SU-DHL-6 (cell line): ENCODE measurements around the gene RBM15.

Experiments
- H2AFZ ChIP-seq: fragments of 200-600 bp; sonication (generic); 2 replicates; pipeline ENCODE4 v1.6.1; 2014; ENCODE audit warnings: low read depth, mild to moderate bottlenecking, moderate library complexity, mixed read lengths, antibody characterized with exemption, low read length; ENCODE audit not compliant: severe bottlenecking
- H3F3A ChIP-seq: fragments of 200-600 bp; shearing (Covaris generic); 2 replicates; pipeline ENCODE4 v1.6.0; 2016; ENCODE audit warnings: antibody characterized with exemption, mild to moderate bottlenecking; ENCODE audit not compliant: insufficient read depth
- H3K27ac ChIP-seq: fragments of 200-600 bp; sonication (generic); 2 replicates; pipeline ENCODE4 v1.5.1; 2016; ENCODE audit warnings: low read depth, mild to moderate bottlenecking, low read length, moderate library complexity, mixed read lengths
- H3K27me3 ChIP-seq: fragments of 200-600 bp; sonication (generic), shearing (Covaris generic); 2 replicates; pipeline ENCODE4 v1.6.0; 2014; ENCODE audit warnings: mild to moderate bottlenecking, low read length
- H3K36me3 ChIP-seq: fragments of 200-600 bp; sonication (generic); 2 replicates; pipeline ENCODE4 v1.6.1; 2014; ENCODE audit warnings: mild to moderate bottlenecking, low read length, mixed read lengths
- H3K4me2 ChIP-seq: fragments of 300-600, 200-600 bp; shearing (Covaris generic), sonication (generic); 2 replicates; pipeline ENCODE4 v1.6.0; 2014; ENCODE audit warnings: low read length, low read depth, mild to moderate bottlenecking; ENCODE audit not compliant: poor library complexity, severe bottlenecking
- H3K4me3 ChIP-seq: fragments of 200-600 bp; sonication (generic); 2 replicates; pipeline ENCODE4 v1.5.1; 2014; ENCODE audit warnings: antibody characterized with exemption, low read length, mild to moderate bottlenecking, mixed read lengths; ENCODE audit not compliant: insufficient read depth, poor library complexity, severe bottlenecking
- H3K79me2 ChIP-seq: fragments of 200-600 bp; sonication (generic); 2 replicates; pipeline ENCODE4 v1.6.1; 2014; ENCODE audit warnings: mild to moderate bottlenecking, low read length, moderate library complexity; ENCODE audit not compliant: insufficient read depth
- H3K9ac ChIP-seq: fragments of 200-600 bp; sonication (generic); 2 replicates; pipeline ENCODE4 v1.7.0; 2014; ENCODE audit warnings: mild to moderate bottlenecking, low read length
- H3K9me2 ChIP-seq: fragments of 200-600 bp; sonication (generic); replicated peaks from 2 replicates; pipeline ENCODE4 v1.6.1; 2014; ENCODE audit warnings: low read length; ENCODE audit not compliant: insufficient read depth
- H3K9me3 ChIP-seq: fragments of 200-600 bp; sonication (generic); 2 replicates; pipeline ENCODE4 v1.6.1; 2014; ENCODE audit warnings: low read length, mixed read lengths; ENCODE audit not compliant: insufficient read depth
- H4K20me1 ChIP-seq: fragments of 200-600 bp; sonication (generic); 2 replicates; pipeline ENCODE4 v1.6.1; 2014; ENCODE audit warnings: low read depth, mild to moderate bottlenecking, antibody characterized with exemption, low read length, moderate library complexity, mixed read lengths
- EZH2phosphoT487 ChIP-seq: fragments of 200-600 bp; sonication (generic), shearing (Covaris generic); conservative IDR thresholded peaks from 2 replicates; pipeline ENCODE4 v1.6.1; 2018; ENCODE audit warnings: mild to moderate bottlenecking, antibody characterized with exemption, low read length, moderate library complexity, mixed read lengths
- TF ChIP-seq, protein P1 (sequence below): fragments of 200-600 bp; sonication (generic); IDR thresholded peaks from one replicate; pipeline ENCODE4 v1.5.1; 2017; ENCODE audit warnings: antibody characterized with exemption, mild to moderate bottlenecking, low read length, moderate library complexity; ENCODE audit not compliant: insufficient read depth, poor library complexity, severe bottlenecking

The RBM15 gene

DNA sequence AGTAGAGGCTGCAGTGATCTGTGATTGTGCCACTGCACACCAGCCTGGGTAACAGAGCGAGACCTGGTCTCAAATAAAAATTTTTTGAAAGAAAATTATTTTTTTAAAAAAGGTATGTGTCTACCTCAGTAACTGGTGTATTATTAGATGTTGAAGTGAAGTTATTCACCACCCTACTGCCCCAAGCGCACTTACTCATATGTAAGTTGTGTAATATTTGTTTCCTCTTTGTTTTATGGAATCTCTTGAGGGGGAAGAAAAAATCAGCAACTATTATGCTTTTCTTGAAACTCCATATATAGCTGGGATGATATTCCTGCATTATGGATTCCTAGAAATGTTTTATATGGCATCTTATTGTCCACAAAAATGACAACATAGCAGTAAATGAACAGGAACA lies 21.3 kb downstream of the RBM15 start:
- Histone ChIP-seq H3K4me3 (no peak overlapping the region), H3K4me2 (no peak overlapping the region), H3K9me2 (no peaks in the 10 kb centered on the region), H3K27ac (no peak overlapping the region), H3K79me2 (peaks cover 100% of the 10 kb centered on the region), H2AFZ (no peak overlapping the region), H3K36me3 (peaks cover 56% of the 10 kb centered on the region), H3K9me3 (no peaks in the 10 kb centered on the region), H3F3A (no peaks in the 10 kb centered on the region; the same call in none of the 2 replicates), H3K9ac (no peak overlapping the region), H3K27me3 (no peaks in the 10 kb centered on the region), H4K20me1 (peaks cover 44% of the 10 kb centered on the region)
- TF ChIP-seq, protein P1, sequence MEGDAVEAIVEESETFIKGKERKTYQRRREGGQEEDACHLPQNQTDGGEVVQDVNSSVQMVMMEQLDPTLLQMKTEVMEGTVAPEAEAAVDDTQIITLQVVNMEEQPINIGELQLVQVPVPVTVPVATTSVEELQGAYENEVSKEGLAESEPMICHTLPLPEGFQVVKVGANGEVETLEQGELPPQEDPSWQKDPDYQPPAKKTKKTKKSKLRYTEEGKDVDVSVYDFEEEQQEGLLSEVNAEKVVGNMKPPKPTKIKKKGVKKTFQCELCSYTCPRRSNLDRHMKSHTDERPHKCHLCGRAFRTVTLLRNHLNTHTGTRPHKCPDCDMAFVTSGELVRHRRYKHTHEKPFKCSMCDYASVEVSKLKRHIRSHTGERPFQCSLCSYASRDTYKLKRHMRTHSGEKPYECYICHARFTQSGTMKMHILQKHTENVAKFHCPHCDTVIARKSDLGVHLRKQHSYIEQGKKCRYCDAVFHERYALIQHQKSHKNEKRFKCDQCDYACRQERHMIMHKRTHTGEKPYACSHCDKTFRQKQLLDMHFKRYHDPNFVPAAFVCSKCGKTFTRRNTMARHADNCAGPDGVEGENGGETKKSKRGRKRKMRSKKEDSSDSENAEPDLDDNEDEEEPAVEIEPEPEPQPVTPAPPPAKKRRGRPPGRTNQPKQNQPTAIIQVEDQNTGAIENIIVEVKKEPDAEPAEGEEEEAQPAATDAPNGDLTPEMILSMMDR: no peak
- TF ChIP-seq EZH2phosphoT487: no peak

DNA sequence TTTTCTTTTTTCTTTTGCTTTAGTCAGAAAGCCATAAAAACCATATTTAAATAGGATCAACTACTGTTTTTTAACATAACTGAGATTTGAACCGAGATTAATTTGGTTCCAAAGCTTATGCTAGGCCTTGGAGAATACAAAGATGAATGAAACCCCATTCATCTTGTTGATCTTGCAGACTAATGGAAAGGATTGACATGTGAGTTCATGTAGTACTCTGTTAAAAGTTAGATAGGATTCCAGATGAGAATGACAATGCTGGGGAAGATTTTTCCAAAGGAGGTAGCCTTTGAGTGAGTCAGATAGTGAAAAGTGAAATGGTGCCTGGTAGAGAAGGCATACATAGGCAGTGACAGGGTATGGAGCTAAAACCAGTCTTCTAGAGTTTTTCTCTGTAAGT lies 22.7 kb downstream of the RBM15 start:
- Histone ChIP-seq H3K27ac (no peak overlapping the region), H3F3A (no peaks in the 10 kb centered on the region; the same call in 1 of the 2 replicates), H3K4me2 (no peak overlapping the region), H2AFZ (no peak overlapping the region), H3K36me3 (peaks cover 49% of the 10 kb centered on the region), H3K27me3 (no peaks in the 10 kb centered on the region), H4K20me1 (peaks cover 40% of the 10 kb centered on the region), H3K4me3 (no peak overlapping the region), H3K9me3 (no peaks in the 10 kb centered on the region), H3K9me2 (no peaks in the 10 kb centered on the region), H3K9ac (no peak overlapping the region), H3K79me2 (peaks cover 100% of the 10 kb centered on the region)
- TF ChIP-seq, protein P1: no peak
- TF ChIP-seq EZH2phosphoT487: no peak

DNA sequence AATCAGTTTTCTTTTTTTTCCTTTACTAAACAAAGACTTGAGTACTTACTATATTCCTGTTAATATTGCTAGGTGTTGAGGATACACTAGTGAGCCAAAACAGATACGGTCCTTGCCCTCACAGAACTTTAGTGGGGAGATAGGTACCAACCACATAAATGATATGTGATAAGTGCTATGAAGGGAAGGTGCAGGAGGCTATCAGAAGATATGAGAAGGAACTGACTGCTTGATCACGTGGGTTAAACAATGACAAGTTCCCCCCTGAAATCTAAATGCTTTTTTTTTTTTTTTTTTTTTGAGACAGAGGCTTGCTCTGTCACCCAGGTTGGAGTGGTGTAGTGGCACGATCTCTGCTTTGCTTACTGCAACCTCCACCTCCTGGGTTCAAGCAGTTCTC lies 25.0 kb downstream of the RBM15 start:
- Histone ChIP-seq H3K9ac (no peak overlapping the region), H3F3A (no peaks in the 10 kb centered on the region; the same call in 1 of the 2 replicates), H3K9me3 (no peaks in the 10 kb centered on the region), H3K79me2 (peaks cover 93% of the 10 kb centered on the region), H3K36me3 (peaks cover 38% of the 10 kb centered on the region; the same call in 1 of the 2 replicates), H3K4me3 (no peak overlapping the region), H3K27me3 (no peaks in the 10 kb centered on the region), H3K4me2 (no peak overlapping the region), H4K20me1 (peaks cover 29% of the 10 kb centered on the region), H2AFZ (no peak overlapping the region), H3K9me2 (no peaks in the 10 kb centered on the region), H3K27ac (no peak overlapping the region)
- TF ChIP-seq, protein P1: no peak
